Mesendoderm (in vitro differentiated cells): ENCODE measurements around the gene ACAT2.
A peak's percentile ranks its signal among the peaks of the same experiment; 100 is the strongest.
"Not testable (repeated sequence)": the region's sequence is repeated elsewhere in the genome, so short reads cannot be mapped to it uniquely, and the experiment has no call there.

Experiments used
- DNase-seq: peaks from one replicate; pipeline ENCODE4 v3.0.0; 2013
- H2AK5ac ChIP-seq: 2 replicates; pipeline ENCODE4 v1.6.1; 2013; ENCODE audit warnings: low read length, inconsistent platforms
- H2BK120ac ChIP-seq: 2 replicates; pipeline ENCODE4 v1.6.1; 2013; ENCODE audit warnings: low read depth, mild to moderate bottlenecking, low read length, moderate library complexity, mixed read lengths
- H2BK15ac ChIP-seq: replicated peaks from 2 replicates; pipeline ENCODE4 v1.6.1; 2013; ENCODE audit warnings: low read depth, mild to moderate bottlenecking, moderate library complexity
- H2BK5ac ChIP-seq: 2 replicates; pipeline ENCODE4 v1.6.1; 2013; ENCODE audit warnings: low read length, inconsistent platforms
- H3K18ac ChIP-seq: 2 replicates; pipeline ENCODE4 v1.6.1; 2013; ENCODE audit warnings: mild to moderate bottlenecking, low read length, mixed read lengths
- H3K23ac ChIP-seq: one replicate; pipeline ENCODE4 v1.6.1; 2013; ENCODE audit warnings: low read length
- H3K27ac ChIP-seq: 2 replicates; pipeline ENCODE4 v1.5.1; 2013; ENCODE audit warnings: low read depth, mild to moderate bottlenecking, inconsistent platforms, low read length, moderate library complexity
- H3K27me3 ChIP-seq: 2 replicates; pipeline ENCODE4 v1.6.1; 2013; ENCODE audit warnings: low read length, control low read depth, mild to moderate bottlenecking, inconsistent platforms; ENCODE audit not compliant: insufficient read depth, poor library complexity
- H3K36me3 ChIP-seq: 2 replicates; pipeline ENCODE4 v1.6.1; 2013; ENCODE audit warnings: low read length, inconsistent platforms; ENCODE audit not compliant: control insufficient read depth, insufficient read depth
- H3K4ac ChIP-seq: one replicate; pipeline ENCODE4 v1.6.1; 2013; ENCODE audit warnings: low read depth, mild to moderate bottlenecking, low read length, moderate library complexity
- H3K4me1 ChIP-seq: 2 replicates; pipeline ENCODE4 v1.6.1; 2013; ENCODE audit warnings: low read depth, low read length, inconsistent platforms; ENCODE audit not compliant: control insufficient read depth
- H3K4me2 ChIP-seq: 2 replicates; pipeline ENCODE4 v1.6.1; 2013; ENCODE audit warnings: low read length
- H3K4me3 ChIP-seq: 2 replicates; pipeline ENCODE4 v1.5.1; 2013; ENCODE audit warnings: mild to moderate bottlenecking, low read length
- H3K56ac ChIP-seq: one replicate; pipeline ENCODE4 v1.6.1; 2013; ENCODE audit warnings: low read length
- H3K79me1 ChIP-seq: 2 replicates; pipeline ENCODE4 v1.6.1; 2013; ENCODE audit warnings: low read length, inconsistent platforms
- H3K79me2 ChIP-seq: 2 replicates; pipeline ENCODE4 v1.6.1; 2013; ENCODE audit warnings: mild to moderate bottlenecking, low read length; ENCODE audit not compliant: control insufficient read depth, insufficient read depth
- H3K9ac ChIP-seq: 2 replicates; pipeline ENCODE4 v1.6.1; 2013; ENCODE audit warnings: low read length, inconsistent platforms
- H4K5ac ChIP-seq: one replicate; pipeline ENCODE4 v1.6.1; 2013; ENCODE audit warnings: low read length
- H4K8ac ChIP-seq: one replicate; pipeline ENCODE4 v1.6.1; 2013; ENCODE audit warnings: low read depth, mild to moderate bottlenecking, control low read depth, low read length, moderate library complexity
- WGBS: extraction: QIAGEN DNeasy Blood & Tissue Kit; methylation state at CpG from one replicate; pipeline ENCODE4 v1.1.7; 2013; ENCODE audit warnings: low lambda C conversion rate, missing lambda C conversion rate; ENCODE audit not compliant: insufficient coverage; ENCODE audit errors: extremely low coverage; 5-methylcytosine and 5-hydroxymethylcytosine counted together

The ACAT2 gene

DNA sequence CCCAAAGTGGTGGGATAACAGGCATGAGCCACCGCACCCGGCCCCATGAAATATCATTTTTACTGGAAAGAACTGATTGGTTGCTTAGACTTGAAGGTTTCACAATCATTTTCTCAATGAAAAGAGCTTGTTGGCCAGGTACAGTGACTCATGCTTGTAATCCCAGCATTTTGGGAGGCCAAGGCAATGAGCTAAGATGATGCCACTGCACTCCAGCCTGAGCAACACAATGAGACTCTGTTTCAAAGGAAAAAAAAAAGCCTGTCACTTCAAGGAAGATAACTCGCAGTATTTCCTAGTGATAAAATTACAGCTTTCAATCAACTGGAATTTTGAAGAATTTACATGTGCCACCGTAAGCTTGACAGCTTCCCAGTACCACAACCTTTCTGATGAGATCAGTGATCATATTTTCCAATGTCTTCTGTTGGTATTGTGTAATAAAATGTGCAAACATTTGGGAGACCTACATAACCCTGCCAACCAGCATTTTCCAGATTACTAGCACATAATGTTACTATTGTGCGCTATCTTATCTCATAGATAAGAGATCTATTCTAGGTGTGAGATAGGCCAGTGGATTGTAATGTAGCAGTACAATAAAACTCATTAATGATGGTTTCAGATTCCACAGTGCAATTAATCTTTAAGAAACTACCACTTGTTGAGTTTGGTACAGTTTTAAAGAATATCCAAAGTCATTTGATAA is 45.5 kb downstream of the ACAT2 start:
- no CpG with 5 or more reads among the region's 5 CpGs for WGBS
- H3K27ac ChIP-seq = no peak overlapping the region

DNA sequence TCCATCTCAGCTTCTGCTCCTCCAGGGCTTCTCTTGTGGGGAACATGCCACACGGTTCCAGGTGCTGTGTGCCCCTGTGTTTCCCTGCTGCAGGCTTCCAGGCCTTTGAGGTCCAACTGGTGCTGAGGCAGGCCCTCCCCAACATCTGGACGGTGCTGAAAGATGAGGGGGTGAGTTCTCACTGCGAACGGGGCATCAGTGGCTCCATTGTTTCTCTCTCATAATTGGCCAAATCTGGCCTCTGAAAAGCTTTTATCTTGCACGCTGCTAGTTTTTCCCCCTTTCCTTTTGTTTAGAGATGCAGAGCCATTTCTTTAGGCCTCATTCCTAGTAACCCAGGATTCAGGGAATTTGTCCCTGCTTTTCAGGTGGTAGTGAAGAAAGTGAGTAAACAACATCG is 46.8 kb downstream of the ACAT2 start:
- Histone ChIP-seq H3K79me1 (no peaks in the 10 kb centered on the region), H3K4me1 (no peaks in the 10 kb centered on the region), H3K79me2 (no peaks in the 10 kb centered on the region), H3K4me2 (no peak overlapping the region), H3K4ac (no peak overlapping the region), H3K56ac (peak overlapping the region; percentile 10), H2AK5ac (no peak overlapping the region), H4K5ac (no peak overlapping the region), H3K4me3 (no peak overlapping the region), H3K27me3 (no peaks in the 10 kb centered on the region), H3K36me3 (no peaks in the 10 kb centered on the region), H2BK120ac (no peak overlapping the region), H3K9ac (no peak overlapping the region), H2BK5ac (no peak overlapping the region), H3K27ac (no peak overlapping the region), H3K18ac (no peak overlapping the region), H4K8ac (no peak overlapping the region), H2BK15ac (no peak overlapping the region), H3K23ac (no peak overlapping the region)
- DNase-seq = no peak
- no CpG with 5 or more reads among the region's 6 CpGs for WGBS

More for the DNA sequence above, 45.5 kb downstream of the ACAT2 start:
- Histone ChIP-seq H4K8ac (no peak overlapping the region), H3K4me2 (no peak overlapping the region), H2BK15ac (no peak overlapping the region), H2AK5ac (no peak overlapping the region), H3K79me1 (no peaks in the 10 kb centered on the region), H3K23ac (no peak overlapping the region), H3K79me2 (no peaks in the 10 kb centered on the region), H2BK120ac (no peak overlapping the region), H3K9ac (no peak overlapping the region), H3K27me3 (no peaks in the 10 kb centered on the region), H3K56ac (no peak overlapping the region), H2BK5ac (no peak overlapping the region), H4K5ac (no peak overlapping the region), H3K36me3 (no peaks in the 10 kb centered on the region), H3K4me1 (no peaks in the 10 kb centered on the region), H3K18ac (no peak overlapping the region), H3K4me3 (no peak overlapping the region), H3K4ac (no peak overlapping the region)
- DNase-seq = peak; percentile 69

DNA sequence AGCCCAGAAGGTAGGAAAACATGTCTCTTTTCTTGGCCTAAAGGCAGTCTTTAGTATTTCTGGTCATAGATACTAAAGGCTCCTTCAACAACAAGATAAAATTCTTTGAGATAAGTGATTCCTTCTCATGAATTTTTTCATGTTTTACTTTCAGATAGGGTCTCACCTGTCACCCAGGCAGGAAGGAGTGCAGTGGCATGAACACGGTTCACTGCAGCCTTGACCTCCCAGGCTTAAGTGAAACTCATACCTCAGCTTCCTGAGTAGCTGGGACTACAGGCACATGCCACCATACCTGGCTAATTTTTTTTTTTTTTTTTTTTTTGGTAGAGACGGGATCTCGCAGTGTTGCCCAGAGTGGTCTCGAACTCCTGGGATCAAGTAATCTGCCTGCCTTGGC is 47.3 kb downstream of the ACAT2 start:
- no peaks in the 10 kb centered on the region for H3K4me1 ChIP-seq
- no peak overlapping the region for H4K5ac ChIP-seq
- no peak overlapping the region for H2BK120ac ChIP-seq
- H2BK5ac ChIP-seq = no peak overlapping the region
- no peak overlapping the region for H3K4me2 ChIP-seq
- H3K27me3 ChIP-seq = no peaks in the 10 kb centered on the region
- no peak overlapping the region for H3K18ac ChIP-seq
- no CpG with 5 or more reads among the region's 4 CpGs for WGBS
- H3K56ac ChIP-seq = no peak overlapping the region
- H3K79me1 ChIP-seq = no peaks in the 10 kb centered on the region
- H3K4me3 ChIP-seq = no peak overlapping the region
- H4K8ac ChIP-seq = no peak overlapping the region
- no peak for DNase-seq
- no peak overlapping the region for H3K23ac ChIP-seq
- H3K9ac ChIP-seq = no peak overlapping the region
- H3K79me2 ChIP-seq = no peaks in the 10 kb centered on the region
- no peaks in the 10 kb centered on the region for H3K36me3 ChIP-seq
- H2BK15ac ChIP-seq = no peak overlapping the region
- no peak overlapping the region for H3K27ac ChIP-seq
- H3K4ac ChIP-seq = no peak overlapping the region
- H2AK5ac ChIP-seq = no peak overlapping the region

DNA sequence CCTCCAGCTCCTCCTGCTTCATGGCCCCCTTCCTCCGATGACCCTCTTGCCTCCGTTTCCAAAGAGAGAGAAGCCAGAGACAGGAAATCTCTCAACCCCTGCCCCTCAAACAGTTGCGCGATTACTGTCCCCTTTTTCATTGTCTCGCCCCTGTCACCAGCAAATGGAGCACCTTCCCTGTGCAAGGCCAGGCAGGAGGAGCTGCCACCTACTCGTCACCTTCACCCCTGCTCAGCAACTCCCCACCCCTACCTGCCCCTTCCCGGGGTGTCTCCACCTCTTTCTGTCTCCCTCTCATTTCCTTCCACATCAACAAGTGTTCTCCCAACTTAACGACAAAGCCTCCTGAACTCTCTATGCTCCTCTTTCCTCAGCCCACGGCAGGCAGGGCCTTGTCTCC is 51.9 kb downstream of the ACAT2 start:
- H3K4me1 ChIP-seq = no peaks in the 10 kb centered on the region
- H4K8ac ChIP-seq = no peak overlapping the region
- H3K79me2 ChIP-seq = no peaks in the 10 kb centered on the region
- no peak overlapping the region for H2BK5ac ChIP-seq
- H3K18ac ChIP-seq = no peak overlapping the region
- no CpG with 5 or more reads among the region's 9 CpGs for WGBS
- no peak overlapping the region for H2BK15ac ChIP-seq
- no peak overlapping the region for H3K23ac ChIP-seq
- H3K27ac ChIP-seq = no peak overlapping the region
- H3K36me3 ChIP-seq = no peaks in the 10 kb centered on the region
- H4K5ac ChIP-seq = no peak overlapping the region
- H2AK5ac ChIP-seq = no peak overlapping the region
- no peak for DNase-seq
- no peak overlapping the region for H3K4ac ChIP-seq
- H2BK120ac ChIP-seq = no peak overlapping the region
- no peaks in the 10 kb centered on the region for H3K79me1 ChIP-seq
- no peak overlapping the region for H3K4me3 ChIP-seq
- H3K4me2 ChIP-seq = no peak overlapping the region
- no peak overlapping the region for H3K9ac ChIP-seq
- H3K27me3 ChIP-seq = no peaks in the 10 kb centered on the region
- H3K56ac ChIP-seq = no peak overlapping the region

DNA sequence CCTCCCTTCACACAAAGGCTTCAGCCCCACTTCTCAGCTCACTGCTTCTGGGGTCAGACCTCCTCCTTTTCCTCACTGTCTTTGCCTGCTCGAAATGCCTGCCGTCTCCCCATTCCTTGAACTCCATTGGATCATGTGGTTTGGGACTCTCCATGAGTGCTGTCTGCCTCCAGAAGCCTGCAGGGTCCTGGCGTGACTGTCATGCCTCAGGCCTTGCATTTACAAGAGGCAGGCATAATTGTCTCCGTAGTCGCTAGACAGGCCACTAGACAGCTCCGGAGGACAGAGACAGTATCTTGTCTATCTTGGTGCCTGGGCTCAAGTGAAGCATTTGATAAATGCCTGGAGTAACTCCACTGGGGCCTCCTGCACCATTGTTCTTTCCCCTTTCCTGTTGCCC is 53.6 kb downstream of the ACAT2 start:
- Histone ChIP-seq H3K4me1 (no peaks in the 10 kb centered on the region), H3K9ac (no peak overlapping the region), H3K18ac (no peak overlapping the region), H4K5ac (no peak overlapping the region), H3K36me3 (no peaks in the 10 kb centered on the region), H4K8ac (no peak overlapping the region), H3K4me3 (no peak overlapping the region), H3K56ac (no peak overlapping the region), H3K27me3 (no peaks in the 10 kb centered on the region), H2BK15ac (no peak overlapping the region), H3K23ac (no peak overlapping the region), H3K27ac (no peak overlapping the region), H3K4me2 (no peak overlapping the region), H2BK120ac (no peak overlapping the region), H2AK5ac (no peak overlapping the region), H3K79me1 (no peaks in the 10 kb centered on the region), H3K4ac (no peak overlapping the region), H2BK5ac (no peak overlapping the region), H3K79me2 (no peaks in the 10 kb centered on the region)
- WGBS = no CpG with 5 or more reads among the region's 6 CpGs
- peak; percentile 37 for DNase-seq

DNA sequence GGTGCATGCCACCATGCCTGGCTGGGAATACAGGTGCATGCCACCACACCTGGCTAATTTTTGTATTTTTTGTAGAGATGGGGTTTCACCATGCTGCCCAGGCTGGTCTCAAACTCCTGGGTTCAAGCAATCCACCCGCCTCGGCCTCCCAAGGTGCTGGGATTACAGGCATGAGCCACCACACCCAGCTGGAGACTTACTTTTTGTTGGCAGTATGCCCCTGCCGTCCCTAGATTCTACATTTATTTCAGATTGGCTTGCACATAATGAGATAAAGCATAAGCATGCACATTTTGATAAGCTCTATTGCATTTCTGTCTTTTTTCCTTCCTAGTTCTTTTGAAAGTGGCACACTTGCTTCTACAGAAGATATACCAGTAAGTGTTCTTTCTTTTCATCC is 54.9 kb downstream of the ACAT2 start:
- H3K23ac ChIP-seq, H3K18ac ChIP-seq, H3K27ac ChIP-seq, H3K4me2 ChIP-seq, H3K56ac ChIP-seq, H3K79me1 ChIP-seq, H3K4ac ChIP-seq, H2BK15ac ChIP-seq, DNase-seq, H3K79me2 ChIP-seq, H2AK5ac ChIP-seq, H2BK5ac ChIP-seq, H3K36me3 ChIP-seq, H2BK120ac ChIP-seq, H3K9ac ChIP-seq, H3K4me1 ChIP-seq, H3K4me3 ChIP-seq, H4K8ac ChIP-seq, H3K27me3 ChIP-seq, H4K5ac ChIP-seq: not testable (repeated sequence)
- WGBS = no CpG with 5 or more reads among the region's 3 CpGs
